A549 (cell line): ENCODE results near the gene CA10.

Experiments used
- CBX8 ChIP-seq: fragments of 200-600 bp; sonication (generic); IDR thresholded peaks from 2 replicates; pipeline ENCODE4 v1.6.1; 2016
- CEBPB ChIP-seq, 2 experiments: fragments of >200 bp in 1 of 2; sonication (Bioruptor Twin) in 1 of 2; formaldehyde crosslinking in 1 of 2; IDR thresholded peaks; 2 replicates each; pipeline ENCODE4 v1.6.1; 2012 to 2016
- EP300 ChIP-seq, 2 experiments: fragments of >200 bp; sonication (Bioruptor Twin); formaldehyde crosslinking; IDR thresholded peaks; 2 replicates in 1 of 2; 3 replicates in 1 of 2; pipeline ENCODE4 v1.6.1; 2016 to 2017
- MAZ ChIP-seq: fragments of 150-350 bp; IDR thresholded peaks from 2 replicates; pipeline ENCODE4 v1.6.1; 2014; ENCODE audit warnings: antibody characterized with exemption, low read depth, low read length, borderline replicate concordance
- POLR2A ChIP-seq: IDR thresholded peaks from 2 replicates; pipeline ENCODE4 v1.6.1; 2012; ENCODE audit warnings: mild to moderate bottlenecking, low read length
- RAD21 ChIP-seq, 2 experiments: fragments of >200 bp in 1 of 2; sonication (Bioruptor Twin) in 1 of 2; formaldehyde crosslinking in 1 of 2; IDR thresholded peaks in 1 of 2; conservative IDR thresholded peaks in 1 of 2; 2 replicates in 1 of 2; 3 replicates in 1 of 2; pipeline ENCODE4 v1.6.1; 2012 to 2018; ENCODE audit warnings: inconsistent platforms in 1 of 2
- TF ChIP-seq, protein P1 (sequence below): fragments of >200 bp; sonication (Bioruptor Twin); formaldehyde crosslinking; IDR thresholded peaks from 3 replicates; pipeline ENCODE4 v1.5.1; 2016
- TF ChIP-seq, protein P2 (sequence below): fragments of 200-600 bp; sonication (generic); IDR thresholded peaks from 2 replicates; pipeline ENCODE4 v1.6.1; 2016; ENCODE audit warnings: antibody characterized with exemption, mild to moderate bottlenecking, moderate library complexity
- TF ChIP-seq, protein P3 (sequence below): fragments of 250-450 bp; sonication (Bioruptor Pico); IDR thresholded peaks from 2 replicates; pipeline ENCODE4 v1.5.0; 2021; ENCODE audit warnings: mild to moderate bottlenecking, moderate library complexity, borderline replicate concordance
- TF ChIP-seq, protein P4 (sequence below): fragments of 450-650 bp; IDR thresholded peaks from 2 replicates; pipeline ENCODE4 v1.6.1; 2014; ENCODE audit warnings: antibody characterized with exemption

DNA sequence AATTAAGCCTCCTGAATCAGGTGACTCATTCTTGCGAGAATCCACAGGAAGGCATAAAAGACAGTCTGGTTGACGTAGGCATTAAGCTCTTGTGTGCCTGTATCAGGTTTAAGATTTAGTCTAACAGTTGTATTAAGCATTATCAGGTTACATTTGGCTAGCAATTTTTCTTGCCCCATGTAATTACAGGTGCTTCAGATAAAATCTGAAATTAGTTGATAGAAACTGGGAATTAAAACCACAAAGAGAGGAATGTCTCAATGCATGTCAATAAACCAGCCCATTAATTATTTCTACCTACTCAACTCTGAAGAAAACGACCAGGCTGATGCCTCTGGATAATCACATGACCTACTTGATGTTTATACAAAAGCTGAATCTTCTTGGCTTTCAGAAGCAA, 217.2 kb downstream of the CA10 start:
- no peak for TF ChIP-seq EP300 (IDR thresholded peaks at IDR 0.05)
- TF ChIP-seq, protein P1, sequence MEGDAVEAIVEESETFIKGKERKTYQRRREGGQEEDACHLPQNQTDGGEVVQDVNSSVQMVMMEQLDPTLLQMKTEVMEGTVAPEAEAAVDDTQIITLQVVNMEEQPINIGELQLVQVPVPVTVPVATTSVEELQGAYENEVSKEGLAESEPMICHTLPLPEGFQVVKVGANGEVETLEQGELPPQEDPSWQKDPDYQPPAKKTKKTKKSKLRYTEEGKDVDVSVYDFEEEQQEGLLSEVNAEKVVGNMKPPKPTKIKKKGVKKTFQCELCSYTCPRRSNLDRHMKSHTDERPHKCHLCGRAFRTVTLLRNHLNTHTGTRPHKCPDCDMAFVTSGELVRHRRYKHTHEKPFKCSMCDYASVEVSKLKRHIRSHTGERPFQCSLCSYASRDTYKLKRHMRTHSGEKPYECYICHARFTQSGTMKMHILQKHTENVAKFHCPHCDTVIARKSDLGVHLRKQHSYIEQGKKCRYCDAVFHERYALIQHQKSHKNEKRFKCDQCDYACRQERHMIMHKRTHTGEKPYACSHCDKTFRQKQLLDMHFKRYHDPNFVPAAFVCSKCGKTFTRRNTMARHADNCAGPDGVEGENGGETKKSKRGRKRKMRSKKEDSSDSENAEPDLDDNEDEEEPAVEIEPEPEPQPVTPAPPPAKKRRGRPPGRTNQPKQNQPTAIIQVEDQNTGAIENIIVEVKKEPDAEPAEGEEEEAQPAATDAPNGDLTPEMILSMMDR, result no peak
- TF ChIP-seq CBX8, result no peak
- TF ChIP-seq, protein P2, sequence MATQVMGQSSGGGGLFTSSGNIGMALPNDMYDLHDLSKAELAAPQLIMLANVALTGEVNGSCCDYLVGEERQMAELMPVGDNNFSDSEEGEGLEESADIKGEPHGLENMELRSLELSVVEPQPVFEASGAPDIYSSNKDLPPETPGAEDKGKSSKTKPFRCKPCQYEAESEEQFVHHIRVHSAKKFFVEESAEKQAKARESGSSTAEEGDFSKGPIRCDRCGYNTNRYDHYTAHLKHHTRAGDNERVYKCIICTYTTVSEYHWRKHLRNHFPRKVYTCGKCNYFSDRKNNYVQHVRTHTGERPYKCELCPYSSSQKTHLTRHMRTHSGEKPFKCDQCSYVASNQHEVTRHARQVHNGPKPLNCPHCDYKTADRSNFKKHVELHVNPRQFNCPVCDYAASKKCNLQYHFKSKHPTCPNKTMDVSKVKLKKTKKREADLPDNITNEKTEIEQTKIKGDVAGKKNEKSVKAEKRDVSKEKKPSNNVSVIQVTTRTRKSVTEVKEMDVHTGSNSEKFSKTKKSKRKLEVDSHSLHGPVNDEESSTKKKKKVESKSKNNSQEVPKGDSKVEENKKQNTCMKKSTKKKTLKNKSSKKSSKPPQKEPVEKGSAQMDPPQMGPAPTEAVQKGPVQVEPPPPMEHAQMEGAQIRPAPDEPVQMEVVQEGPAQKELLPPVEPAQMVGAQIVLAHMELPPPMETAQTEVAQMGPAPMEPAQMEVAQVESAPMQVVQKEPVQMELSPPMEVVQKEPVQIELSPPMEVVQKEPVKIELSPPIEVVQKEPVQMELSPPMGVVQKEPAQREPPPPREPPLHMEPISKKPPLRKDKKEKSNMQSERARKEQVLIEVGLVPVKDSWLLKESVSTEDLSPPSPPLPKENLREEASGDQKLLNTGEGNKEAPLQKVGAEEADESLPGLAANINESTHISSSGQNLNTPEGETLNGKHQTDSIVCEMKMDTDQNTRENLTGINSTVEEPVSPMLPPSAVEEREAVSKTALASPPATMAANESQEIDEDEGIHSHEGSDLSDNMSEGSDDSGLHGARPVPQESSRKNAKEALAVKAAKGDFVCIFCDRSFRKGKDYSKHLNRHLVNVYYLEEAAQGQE, result no peak
- no peak for TF ChIP-seq CEBPB (IDR thresholded peaks at IDR 0.05)
- TF ChIP-seq, protein P3, sequence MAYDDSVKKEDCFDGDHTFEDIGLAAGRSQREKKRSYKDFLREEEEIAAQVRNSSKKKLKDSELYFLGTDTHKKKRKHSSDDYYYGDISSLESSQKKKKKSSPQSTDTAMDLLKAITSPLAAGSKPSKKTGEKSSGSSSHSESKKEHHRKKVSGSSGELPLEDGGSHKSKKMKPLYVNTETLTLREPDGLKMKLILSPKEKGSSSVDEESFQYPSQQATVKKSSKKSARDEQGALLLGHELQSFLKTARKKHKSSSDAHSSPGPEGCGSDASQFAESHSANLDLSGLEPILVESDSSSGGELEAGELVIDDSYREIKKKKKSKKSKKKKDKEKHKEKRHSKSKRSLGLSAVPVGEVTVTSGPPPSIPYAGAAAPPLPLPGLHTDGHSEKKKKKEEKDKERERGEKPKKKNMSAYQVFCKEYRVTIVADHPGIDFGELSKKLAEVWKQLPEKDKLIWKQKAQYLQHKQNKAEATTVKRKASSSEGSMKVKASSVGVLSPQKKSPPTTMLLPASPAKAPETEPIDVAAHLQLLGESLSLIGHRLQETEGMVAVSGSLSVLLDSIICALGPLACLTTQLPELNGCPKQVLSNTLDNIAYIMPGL (CRISPR knock-in tag), result no peak
- TF ChIP-seq, protein P4, sequence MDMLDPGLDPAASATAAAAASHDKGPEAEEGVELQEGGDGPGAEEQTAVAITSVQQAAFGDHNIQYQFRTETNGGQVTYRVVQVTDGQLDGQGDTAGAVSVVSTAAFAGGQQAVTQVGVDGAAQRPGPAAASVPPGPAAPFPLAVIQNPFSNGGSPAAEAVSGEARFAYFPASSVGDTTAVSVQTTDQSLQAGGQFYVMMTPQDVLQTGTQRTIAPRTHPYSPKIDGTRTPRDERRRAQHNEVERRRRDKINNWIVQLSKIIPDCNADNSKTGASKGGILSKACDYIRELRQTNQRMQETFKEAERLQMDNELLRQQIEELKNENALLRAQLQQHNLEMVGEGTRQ, result no peak
- TF ChIP-seq MAZ, result no peak
- no peak for TF ChIP-seq RAD21 (conservative IDR thresholded peaks at IDR 0.05 in 1 of 2, IDR thresholded peaks at IDR 0.05 in 1 of 2)
- TF ChIP-seq POLR2A, result no peak
